Breast epithelium (tissue), 4 donors: ENCODE results near the gene SSBP4. TPM values are rescaled to one million over a fixed set of nuclear protein-coding genes. Genes with fewer than 3 reads are reported as not detected.
A peak's percentile ranks its signal among the peaks of the same experiment; 100 is the strongest.

Experiments used
- DNase-seq, 2 donors: peaks; one replicate each; pipeline ENCODE4 v3.0.0-alpha.2; 2019; ENCODE audit warnings: low spot score in 2 of 2
- H3K27ac ChIP-seq, 2 donors: fragments of 200-600 bp; sonication (generic) in 1 of 2; one replicate each; pipeline ENCODE4 v1.5.1; 2016 to 2019; ENCODE audit warnings: mild to moderate bottlenecking in 1 of 2
- H3K27me3 ChIP-seq, 2 donors: fragments of 200-600 bp; sonication (generic) in 1 of 2; one replicate each; pipeline versions ENCODE4 v1.5.1 to v1.6.0; 2017 to 2019; ENCODE audit warnings: control low read depth in 1 of 2, mild to moderate bottlenecking in 1 of 2
- H3K36me3 ChIP-seq: fragments of 200-600 bp; one replicate; pipeline ENCODE4 v1.5.1; 2019
- H3K4me1 ChIP-seq, 2 donors: fragments of 200-600 bp; sonication (generic); one replicate each; pipeline ENCODE4 v1.5.1; 2016 to 2019; ENCODE audit warnings: control low read depth in 1 of 2
- H3K4me3 ChIP-seq, 3 donors: fragments of 200-600 bp; sonication (generic); 1 replicate in 2 of 3; 2 replicates in 1 of 3; pipeline ENCODE4 v1.5.1; 2016 to 2019; ENCODE audit warnings: mild to moderate bottlenecking in 3 of 3, moderate library complexity in 2 of 3
- H3K9me3 ChIP-seq, 2 donors: fragments of 200-600 bp; sonication (generic) in 1 of 2; one replicate each; pipeline ENCODE4 v1.5.1; 2016 to 2019; ENCODE audit warnings: control low read depth in 1 of 2
- CTCF ChIP-seq, 3 donors: fragments of 450-650 bp; IDR thresholded peaks; one replicate each; pipeline ENCODE4 v1.5.1; 2016 to 2017; ENCODE audit warnings: antibody characterized with exemption in 3 of 3, mild to moderate bottlenecking in 3 of 3, moderate library complexity in 3 of 3
- POLR2A ChIP-seq: fragments of 450-650 bp; IDR thresholded peaks from one replicate; pipeline ENCODE4 v1.6.1; 2016; ENCODE audit warnings: antibody characterized with exemption, mild to moderate bottlenecking, moderate library complexity
- POLR2AphosphoS5 ChIP-seq, 3 donors: sonication (generic); formaldehyde crosslinking; IDR thresholded peaks; one replicate each; pipeline ENCODE4 v1.6.1; 2017; ENCODE audit warnings: antibody characterized with exemption in 3 of 3
- intact Hi-C: fragments of 100-400 bp; cut with DNase I; formaldehyde crosslinking; loops from one replicate; pipeline ENCODE4 v1.15.1; 2023; ENCODE audit warnings: low total_unique reads
- total RNA-seq, 3 donors: library from RNA; depleted of rRNA; stranded (reverse); fragments of >200 nt; gene quantifications; one replicate each; pipeline ENCODE4 v1.1.0, GENCODE V29; 2016

The SSBP4 gene
- total RNA-seq, 3 donors from 2014 or later = 29.4 to 71.8 (median 46.7) TPM

- TF ChIP-seq POLR2AphosphoS5 (IDR thresholded peaks at IDR 0.05) (no peak), POLR2A (no peak), CTCF (IDR thresholded peaks at IDR 0.05) (no peak)
- Histone ChIP-seq H3K4me3 (no peak overlapping the region), H3K27me3 (no peaks in the 10 kb centered on the region), H3K27ac (peak overlapping the region in 1 of 2 donors; percentile 82), H3K9me3 (no peaks in the 10 kb centered on the region), H3K4me1 (peaks cover 0 to 14% of the 10 kb centered on the region in 2 donors), H3K36me3 (no peaks in the 10 kb centered on the region)
- no peak for DNase-seq
- intact Hi-C loops = no loop called here
These were observed 10.7 kb downstream of the SSBP4 start for GRCh38 chr19:18429717-18430416.

DNA sequence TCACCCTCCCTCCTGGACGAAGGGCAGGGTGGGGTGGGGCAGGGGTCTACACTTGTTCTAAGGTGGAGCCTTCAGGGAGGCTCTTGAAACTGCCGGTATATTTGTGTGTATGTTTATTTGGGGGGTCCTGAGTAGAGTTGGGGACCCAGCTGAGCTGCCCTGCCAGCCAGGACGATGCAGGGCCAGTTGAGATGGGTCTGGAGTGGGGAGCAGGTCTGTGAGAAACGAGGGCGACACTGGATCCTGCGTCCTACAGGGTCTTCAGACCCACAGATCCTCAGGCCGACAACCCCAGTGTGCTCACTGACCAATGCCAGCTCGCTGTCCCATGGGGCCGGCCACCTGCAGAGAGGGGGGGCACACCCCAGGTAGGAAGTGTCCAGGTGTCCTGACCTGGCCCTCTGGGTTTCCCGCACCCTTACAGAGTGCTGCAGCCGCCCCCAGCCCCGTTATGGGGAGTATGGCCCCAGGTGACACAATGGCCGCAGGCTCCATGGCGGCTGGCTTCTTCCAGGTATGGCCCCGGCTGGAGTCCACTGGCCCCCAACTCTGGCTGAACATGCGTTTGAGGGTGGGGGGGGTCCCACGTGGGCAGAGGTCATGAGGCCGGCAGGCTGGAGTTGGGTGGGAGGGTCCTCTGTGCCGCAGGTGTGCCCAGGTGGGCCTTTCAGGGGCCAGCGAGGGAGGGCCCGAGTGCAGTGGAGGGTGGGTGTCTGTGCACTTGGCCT is 11.4 kb downstream of the SSBP4 start:
- intact Hi-C loops = no loop called here
- Histone ChIP-seq H3K27ac (peak overlapping the region in 1 of 2 donors; percentile 82), H3K36me3 (no peaks in the 10 kb centered on the region), H3K9me3 (no peaks in the 10 kb centered on the region), H3K4me3 (no peak overlapping the region), H3K27me3 (no peaks in the 10 kb centered on the region), H3K4me1 (peaks cover 0 to 14% of the 10 kb centered on the region in 2 donors)
- TF ChIP-seq POLR2A = no peak
- no peak for TF ChIP-seq POLR2AphosphoS5 (IDR thresholded peaks at IDR 0.05)
- no peak for TF ChIP-seq CTCF (IDR thresholded peaks at IDR 0.05)
- no peak for DNase-seq

DNA sequence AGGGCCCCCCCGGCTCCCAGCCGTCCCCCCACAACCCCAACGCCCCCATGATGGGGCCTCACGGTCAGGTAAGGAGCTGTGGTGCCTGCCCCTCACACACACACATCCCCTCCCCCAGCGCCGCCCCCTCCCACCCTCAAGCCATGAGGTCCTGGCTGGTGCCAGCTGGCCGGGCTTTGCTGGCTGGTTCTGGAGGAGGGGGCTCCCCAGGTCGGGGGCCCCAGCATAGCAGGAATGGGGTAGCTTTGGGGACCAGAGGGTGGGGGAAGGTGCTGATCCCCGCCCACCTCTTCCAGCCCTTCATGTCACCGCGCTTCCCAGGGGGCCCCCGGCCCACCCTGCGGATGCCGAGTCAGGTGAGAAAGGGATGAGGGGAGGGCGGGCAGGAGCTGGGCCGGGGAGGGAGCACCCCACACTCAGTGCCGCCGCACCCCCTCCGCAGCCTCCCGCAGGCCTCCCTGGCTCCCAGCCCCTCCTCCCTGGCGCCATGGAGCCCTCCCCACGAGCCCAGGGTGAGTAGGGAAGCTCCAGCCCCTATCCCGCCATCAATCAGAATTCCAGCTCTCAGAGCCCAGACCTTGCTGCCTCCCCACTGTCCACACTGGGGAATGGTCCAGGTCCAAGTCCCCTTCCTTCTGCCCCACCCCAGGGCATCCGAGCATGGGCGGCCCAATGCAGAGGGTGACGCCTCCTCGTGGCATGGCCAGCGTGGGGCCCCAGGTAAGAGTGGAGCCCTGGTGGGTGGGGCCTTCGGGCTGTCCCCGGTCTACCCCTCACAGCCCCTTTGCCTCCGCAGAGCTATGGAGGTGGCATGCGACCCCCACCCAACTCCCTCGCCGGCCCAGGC is 12.4 kb downstream of the SSBP4 start:
- no peaks in the 10 kb centered on the region for H3K9me3 ChIP-seq
- no peaks in the 10 kb centered on the region for H3K27me3 ChIP-seq
- H3K4me3 ChIP-seq = no peak overlapping the region
- H3K36me3 ChIP-seq = no peaks in the 10 kb centered on the region
- no peak overlapping the region for H3K27ac ChIP-seq
- H3K4me1 ChIP-seq = peaks cover 0 to 14% of the 10 kb centered on the region in 2 donors
- no peak for DNase-seq
- TF ChIP-seq CTCF (IDR thresholded peaks at IDR 0.05) = no peak
- no peak for TF ChIP-seq POLR2AphosphoS5 (IDR thresholded peaks at IDR 0.05)
- no peak for TF ChIP-seq POLR2A
- intact Hi-C loops = no loop called here

GRCh38 chr19:18432275-18433014 is 13.2 kb downstream of the SSBP4 start:
- Histone ChIP-seq H3K36me3 (no peaks in the 10 kb centered on the region), H3K27me3 (no peaks in the 10 kb centered on the region), H3K9me3 (no peaks in the 10 kb centered on the region), H3K4me3 (peak overlapping the region in 2 of 3 donors; percentile 58 to 72), H3K27ac (peak overlapping the region; percentile 72 to 86), H3K4me1 (peaks cover 0 to 20% of the 10 kb centered on the region in 2 donors)
- intact Hi-C loops = no loop called here
- TF ChIP-seq CTCF (IDR thresholded peaks at IDR 0.05) = no peak
- TF ChIP-seq POLR2A = no peak
- TF ChIP-seq POLR2AphosphoS5 (IDR thresholded peaks at IDR 0.05) = no peak
- DNase-seq = no peak
